ENCODE results near the gene CLEC18A.
"Not testable (repeated sequence)": the region's sequence is repeated elsewhere in the genome, so short reads cannot be mapped to it uniquely, and the experiment has no call there.

Gene CLEC18A

DNA sequence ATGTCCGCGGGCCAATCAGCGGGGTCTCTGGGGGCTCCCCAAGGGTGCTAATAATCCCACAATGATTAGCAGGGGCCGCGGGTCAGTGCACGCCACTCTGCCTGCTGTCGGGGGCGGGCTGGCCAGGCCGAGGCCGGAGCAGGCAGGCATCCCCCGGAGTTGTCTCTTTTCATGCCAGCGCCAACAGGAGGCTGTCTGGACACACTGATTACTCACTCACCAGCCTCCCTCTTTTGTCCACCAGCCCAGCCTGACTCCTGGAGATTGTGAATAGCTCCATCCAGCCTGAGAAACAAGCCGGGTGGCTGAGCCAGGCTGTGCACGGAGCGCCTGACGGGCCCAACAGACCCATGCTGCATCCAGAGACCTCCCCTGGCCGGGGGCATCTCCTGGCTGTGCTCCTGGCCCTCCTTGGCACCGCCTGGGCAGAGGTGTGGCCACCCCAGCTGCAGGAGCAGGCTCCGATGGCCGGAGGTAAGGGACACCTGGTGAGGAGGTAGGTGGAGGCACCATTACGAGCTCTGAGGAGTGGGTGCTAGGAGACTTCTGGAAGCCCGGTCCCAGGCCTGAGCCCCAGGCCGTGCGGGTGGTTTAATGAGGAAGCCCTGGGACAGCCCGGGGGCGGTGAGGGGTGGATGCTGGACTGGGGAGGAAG is at the start of gene CLEC18A:
TSS of gene CLEC18A (plus strand) at position 318 of the 655 bp plus-strand sequence. CDS start at position 351, 33 bp downstream.
- in situ Hi-C loops (cut with HindIII; ENCODE audit: low sequenced_read_pairs), result not testable (repeated sequence)

DNA sequence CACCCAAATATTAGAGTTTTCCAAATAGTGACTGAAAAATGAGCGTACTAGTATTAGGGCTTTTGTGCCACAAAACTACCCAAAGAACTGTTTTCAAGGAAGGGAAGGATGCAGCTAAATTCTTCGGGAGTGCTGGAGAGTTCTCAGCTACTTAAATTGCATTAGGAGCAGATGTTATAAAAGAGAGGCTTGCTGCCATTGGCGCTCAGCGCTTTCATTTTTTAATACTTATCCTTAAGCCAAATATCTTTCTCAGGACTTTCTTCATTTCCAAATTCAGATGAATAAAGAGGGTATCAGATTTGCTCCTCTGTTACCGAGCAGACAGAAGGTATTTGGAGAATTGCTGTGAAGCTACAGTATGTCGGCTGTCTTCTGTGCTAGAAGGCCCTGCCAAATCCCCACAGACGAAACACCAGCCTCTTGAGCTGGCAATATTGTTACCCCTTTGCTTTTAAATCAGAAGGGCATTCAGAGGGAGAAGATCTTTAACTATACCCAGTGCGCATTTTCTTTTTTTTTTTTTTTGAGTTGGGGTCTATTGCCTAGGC is 47.2 kb upstream of the CLEC18A start:
- in situ Hi-C loops (cut with HindIII; ENCODE audit: low sequenced_read_pairs), result no loop called here

DNA sequence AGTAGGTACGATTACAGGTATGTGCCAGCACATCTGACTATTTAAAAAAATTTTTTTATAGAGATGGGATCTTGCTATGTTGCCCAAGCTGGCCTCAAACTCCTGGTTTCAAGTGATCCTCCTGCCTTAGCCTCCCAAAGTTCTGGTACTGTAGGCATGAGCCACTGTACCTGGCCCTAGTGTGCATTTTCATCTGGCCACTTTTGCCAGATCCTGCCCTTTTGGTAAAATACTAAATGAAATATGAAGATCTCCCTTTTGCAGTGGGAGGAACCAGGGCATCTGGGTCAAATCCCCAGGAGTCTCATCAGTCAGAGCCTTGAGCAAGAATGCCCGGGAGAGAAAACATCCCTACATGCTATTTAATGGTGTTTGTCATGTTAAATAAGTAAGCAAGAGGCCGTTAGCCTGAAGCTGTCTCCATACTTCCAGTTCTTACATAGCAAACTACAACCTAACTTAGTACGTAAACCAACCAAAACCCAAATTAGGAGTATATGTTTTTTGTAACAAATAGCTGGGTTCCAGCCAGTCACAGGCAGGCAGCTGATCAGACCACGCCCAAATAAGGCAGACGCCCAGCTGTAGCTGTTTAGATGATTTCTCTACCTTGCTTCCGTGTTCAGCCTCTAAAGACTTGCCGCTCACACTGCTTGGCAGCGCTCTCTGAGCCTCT is 46.5 kb upstream of the CLEC18A start:
- in situ Hi-C loops (cut with HindIII; ENCODE audit: low sequenced_read_pairs), result no loop called here

DNA sequence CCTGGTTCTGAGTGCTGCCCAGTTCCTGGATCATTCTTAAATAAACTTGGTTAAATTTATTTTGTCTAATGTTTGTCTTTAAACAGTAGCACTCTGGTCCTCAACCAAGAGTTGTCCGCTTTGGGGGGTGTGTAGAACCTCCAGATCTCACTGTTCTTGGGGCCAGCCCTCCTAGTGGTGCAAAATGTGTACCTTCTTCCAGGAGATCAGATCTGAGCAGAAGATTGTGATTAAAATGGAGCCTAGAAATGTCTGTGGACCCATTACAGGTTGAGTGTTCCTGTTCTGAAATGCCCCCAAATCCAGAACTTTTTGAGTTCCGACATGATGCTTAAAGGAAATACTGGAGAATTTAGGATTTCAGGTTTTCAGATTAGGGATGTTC is 46.0 kb upstream of the CLEC18A start:
- in situ Hi-C loops (cut with HindIII; ENCODE audit: low sequenced_read_pairs), result no loop called here

DNA sequence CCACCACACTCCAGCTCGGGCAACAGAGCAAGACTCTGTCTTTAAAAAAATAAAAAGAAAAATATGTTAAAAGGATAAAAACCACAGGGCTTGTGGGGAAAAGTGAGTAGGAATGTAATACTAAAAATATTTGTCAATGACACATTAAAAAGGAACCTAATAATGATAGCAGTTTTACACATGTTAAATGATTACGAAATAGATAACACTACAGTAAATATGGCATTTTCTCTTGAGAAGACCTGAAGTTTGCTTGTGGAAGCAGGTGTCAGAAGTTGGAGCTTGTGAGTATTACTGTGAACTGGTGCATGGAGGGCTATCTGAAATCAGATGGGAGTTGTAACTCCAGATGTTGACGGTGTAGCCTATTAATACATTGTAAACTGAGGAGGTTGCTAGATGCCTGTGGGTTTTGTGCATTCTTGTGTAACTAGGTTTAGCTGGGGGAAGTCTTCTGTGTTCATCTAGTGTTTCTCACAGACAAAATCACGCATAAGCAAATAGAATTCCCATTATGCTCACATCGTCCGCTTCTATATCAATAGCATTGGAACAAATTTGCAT is 44.2 kb upstream of the CLEC18A start:
- in situ Hi-C loops (cut with HindIII; ENCODE audit: low sequenced_read_pairs), result no loop called here

DNA sequence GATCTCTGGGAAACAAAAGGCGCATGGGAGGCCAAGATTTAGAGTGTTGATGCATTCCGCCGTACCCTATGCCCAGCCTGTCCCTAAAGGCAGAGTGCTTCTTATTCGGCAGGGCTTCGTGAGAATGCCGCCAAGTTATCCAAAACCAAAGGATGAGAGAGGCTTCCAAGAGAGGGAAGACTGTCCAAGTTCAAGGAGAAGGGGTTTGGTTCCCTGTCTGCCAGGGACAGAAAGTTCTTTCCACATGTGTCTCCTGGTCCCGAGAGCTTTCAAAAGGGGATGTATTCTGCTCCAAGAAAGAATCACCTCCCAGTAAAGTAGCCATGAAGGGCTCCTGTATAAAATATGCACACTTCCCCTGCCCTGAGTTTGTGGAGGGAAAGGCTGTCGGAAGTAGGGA is 42.1 kb upstream of the CLEC18A start:
- in situ Hi-C loops (cut with HindIII; ENCODE audit: low sequenced_read_pairs), result no loop called here

DNA sequence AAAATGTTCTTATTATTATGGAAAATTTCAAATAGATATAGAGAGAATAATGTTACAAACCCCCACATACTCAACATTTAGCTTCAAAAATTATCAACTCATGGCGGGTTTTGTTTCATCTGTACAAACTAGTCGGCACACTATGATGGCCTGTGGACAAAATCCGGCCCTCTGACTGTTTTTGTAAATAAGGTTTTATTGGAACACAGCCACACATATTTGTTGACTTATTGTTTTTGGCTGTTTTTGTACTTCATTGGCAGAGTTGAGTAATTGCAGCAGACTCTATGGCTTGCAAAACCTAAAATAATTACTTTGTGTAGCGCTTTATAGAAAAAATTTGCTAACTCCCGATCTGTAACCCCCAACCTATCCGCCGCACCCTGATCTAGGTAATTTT is 41.4 kb upstream of the CLEC18A start:
- in situ Hi-C loops (cut with HindIII; ENCODE audit: low sequenced_read_pairs), result no loop called here

DNA sequence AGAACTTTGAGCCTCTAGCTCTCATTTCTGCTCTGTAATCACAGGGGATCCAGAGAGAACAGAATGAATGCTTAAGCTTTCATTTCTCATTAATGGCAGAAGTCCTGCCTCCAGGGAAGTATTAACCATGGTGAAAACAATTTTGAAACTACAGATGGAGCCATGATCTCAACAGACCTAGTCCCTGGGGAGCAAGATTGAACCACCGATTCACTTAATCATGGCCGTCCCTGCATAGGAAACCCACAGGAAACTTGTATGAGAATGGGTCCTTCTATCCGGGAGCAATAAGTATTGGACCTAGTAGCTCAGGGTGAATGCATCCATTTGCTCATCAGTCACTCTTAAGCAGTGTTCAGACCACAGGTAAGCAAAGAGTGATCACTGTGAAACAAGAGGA is 40.2 kb upstream of the CLEC18A start:
- in situ Hi-C loops (cut with HindIII; ENCODE audit: low sequenced_read_pairs), result no loop called here

DNA sequence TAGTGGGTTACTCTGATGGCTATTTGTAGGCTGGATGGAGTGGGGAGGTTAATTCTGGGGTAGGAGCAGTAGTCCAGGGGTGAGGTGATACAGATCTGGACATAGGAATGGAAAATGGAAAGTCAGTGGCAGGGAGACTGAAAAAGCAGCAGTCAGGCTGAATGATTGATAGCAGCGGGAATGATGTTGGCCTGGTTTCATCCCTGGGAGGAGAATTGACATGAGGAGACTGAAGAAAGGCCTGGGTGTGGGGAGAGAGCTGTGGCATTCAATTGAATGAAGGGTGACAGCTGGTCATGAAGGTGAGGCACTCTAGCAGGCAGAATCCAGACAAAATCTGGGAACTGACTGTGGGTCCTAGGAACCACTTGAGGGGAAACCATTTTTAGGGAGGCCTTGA is 34.7 kb upstream of the CLEC18A start:
- in situ Hi-C loops (cut with HindIII; ENCODE audit: low sequenced_read_pairs), result no loop called here

DNA sequence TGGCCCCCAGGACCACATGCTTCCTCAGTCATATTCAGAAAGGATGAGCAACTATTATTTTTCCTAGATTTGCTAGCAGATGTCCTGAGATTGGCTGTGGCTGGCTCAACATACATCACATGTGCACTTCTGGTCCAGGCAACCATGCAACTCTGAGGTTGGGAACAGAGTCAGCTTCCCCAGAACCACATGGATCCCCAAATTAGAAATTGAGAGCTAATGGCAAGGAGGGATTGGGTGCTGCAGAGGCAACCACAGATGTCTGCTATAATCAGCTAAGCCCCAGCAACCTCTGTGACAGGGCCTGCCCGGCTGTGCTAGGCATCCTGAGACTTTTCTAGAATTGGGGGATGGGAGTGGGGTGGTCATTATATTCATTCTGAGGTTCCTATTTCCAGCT is 33.8 kb upstream of the CLEC18A start:
- in situ Hi-C loops (cut with HindIII; ENCODE audit: low sequenced_read_pairs), result no loop called here

DNA sequence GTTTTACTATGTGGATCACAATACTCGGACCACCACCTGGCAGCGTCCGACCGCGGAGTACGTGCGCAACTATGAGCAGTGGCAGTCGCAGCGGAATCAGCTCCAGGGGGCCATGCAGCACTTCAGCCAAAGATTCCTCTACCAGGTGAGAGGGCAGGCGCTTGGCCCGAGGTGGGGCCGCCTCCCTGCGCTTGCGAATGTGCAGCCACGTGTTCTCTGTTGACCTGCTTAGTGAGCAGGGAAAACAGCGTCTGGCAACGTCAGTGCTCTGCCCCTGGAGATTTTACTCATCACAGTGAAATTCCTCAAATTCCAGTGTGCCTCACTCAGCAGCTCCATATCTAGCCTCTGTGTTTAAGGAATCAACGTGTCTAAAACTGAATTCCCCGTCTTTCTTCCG is 33.4 kb upstream of the CLEC18A start:
- in situ Hi-C loops (cut with HindIII; ENCODE audit: low sequenced_read_pairs), result no loop called here

DNA sequence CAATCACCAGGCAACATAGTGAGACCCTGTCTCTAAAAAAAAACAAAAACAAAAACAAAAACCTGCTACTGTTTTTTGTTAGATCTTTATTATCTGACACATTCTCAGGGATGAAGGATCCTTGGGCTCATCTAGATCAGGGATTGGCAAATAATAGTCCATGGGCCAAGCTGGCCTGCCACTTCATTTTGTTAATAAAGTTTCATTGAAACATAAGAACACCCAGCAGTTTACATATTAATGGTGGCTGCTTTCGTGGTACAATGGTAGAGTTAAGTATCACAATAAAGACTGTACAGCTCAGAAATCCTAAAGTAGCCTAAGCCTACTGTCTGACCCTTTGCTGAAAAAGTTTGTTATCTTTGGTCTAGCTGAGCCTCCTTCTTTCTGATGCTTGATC is 32.9 kb upstream of the CLEC18A start:
- in situ Hi-C loops (cut with HindIII; ENCODE audit: low sequenced_read_pairs), result no loop called here

DNA sequence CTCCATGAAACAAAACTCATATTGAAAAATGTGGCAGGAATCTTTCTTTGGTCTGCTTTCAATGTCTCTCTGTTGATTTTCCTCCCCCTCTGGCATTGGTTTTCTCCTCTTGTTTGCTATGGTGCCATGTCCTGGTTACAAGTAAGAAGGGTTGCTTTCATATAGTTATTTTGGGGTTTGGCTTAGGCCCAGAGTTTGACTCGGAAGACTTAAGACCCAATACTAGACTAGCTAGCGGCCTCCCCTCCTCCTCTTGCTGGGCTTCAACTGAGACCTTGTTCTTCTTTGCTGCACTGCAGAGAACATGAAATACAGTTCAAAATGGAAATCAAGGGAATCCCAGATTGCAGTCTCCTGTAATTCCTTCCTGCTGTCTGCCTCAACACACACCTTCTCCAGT is 30.0 kb upstream of the CLEC18A start:
- in situ Hi-C loops (cut with HindIII; ENCODE audit: low sequenced_read_pairs), result no loop called here

DNA sequence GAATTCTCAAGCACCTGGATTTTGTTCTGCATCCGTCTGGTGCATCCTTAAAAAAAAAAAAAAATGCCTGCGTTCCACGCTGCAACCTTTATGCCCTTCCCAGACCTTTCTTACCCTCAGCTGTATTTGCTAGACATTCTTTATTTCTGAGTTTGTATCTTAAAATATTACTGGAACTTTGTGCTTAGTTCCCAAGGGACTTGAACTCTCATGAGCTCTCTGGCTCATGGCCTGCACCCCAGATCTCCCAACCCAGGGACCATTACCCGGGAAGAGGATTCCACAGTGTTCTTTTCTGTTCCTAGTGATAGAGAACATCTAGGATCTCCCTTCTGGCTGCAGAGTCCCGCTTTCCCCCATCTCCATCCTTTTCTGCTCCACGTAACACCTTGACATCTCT is 28.9 kb upstream of the CLEC18A start:
- in situ Hi-C loops (cut with HindIII; ENCODE audit: low sequenced_read_pairs), result no loop called here

DNA sequence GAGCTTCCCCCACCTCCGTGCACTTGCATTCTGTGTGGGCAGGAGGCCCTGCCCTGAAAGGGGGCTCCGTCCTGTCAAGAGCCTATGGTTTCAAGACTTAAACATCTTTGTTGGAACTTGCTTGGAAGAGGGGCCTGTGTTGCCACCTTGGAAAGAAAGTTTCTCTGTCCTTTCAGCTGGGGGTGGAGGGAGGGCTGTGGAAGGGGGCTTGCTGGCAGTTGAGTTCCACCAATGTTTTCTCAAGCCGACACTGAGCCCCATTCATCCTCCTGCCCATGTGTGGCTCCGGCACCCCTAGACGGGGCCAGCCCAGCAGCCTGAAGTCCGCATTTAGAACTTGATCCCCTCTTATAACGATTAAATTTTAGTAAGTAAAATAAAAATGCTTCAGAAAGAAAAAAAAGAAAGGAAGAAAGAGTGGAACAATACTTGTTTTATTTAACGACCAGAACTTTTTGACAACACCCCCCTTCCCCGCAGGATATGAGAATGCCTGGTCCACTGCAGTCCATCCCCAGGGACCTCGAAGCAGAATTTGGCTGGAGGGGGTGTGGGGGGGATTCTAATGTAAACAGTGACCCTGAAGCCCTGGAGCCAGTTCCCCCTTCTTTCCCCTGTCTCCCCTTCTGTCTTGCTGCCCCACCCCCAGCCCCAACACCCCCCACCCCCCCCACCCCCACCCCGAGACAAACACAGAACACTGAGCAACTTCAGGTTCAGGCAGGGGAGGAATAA is 26.9 kb upstream of the CLEC18A start:
- in situ Hi-C loops (cut with HindIII; ENCODE audit: low sequenced_read_pairs), result no loop called here

DNA sequence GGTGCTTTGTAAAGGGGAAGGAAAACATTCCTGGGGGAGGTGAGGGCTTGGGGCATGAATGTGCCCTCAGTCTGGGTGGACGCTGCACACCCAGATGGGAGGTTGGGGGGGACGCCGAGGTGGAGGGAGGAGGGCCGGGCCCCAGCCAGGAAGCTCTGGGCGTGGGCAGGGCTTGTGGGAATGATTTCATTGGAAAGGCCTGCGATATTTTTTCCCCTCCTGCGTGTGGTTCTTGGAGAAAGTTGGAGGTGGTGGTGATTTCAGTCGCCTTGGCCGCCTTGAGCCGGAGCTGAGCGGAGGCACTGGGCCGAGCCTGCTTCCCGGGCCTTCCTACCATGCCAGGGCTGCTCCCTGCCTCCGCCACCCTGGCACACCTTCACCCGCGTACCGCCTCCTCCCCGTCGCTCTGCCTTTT is 26.4 kb upstream of the CLEC18A start:
- in situ Hi-C loops (cut with HindIII; ENCODE audit: low sequenced_read_pairs), result no loop called here

DNA sequence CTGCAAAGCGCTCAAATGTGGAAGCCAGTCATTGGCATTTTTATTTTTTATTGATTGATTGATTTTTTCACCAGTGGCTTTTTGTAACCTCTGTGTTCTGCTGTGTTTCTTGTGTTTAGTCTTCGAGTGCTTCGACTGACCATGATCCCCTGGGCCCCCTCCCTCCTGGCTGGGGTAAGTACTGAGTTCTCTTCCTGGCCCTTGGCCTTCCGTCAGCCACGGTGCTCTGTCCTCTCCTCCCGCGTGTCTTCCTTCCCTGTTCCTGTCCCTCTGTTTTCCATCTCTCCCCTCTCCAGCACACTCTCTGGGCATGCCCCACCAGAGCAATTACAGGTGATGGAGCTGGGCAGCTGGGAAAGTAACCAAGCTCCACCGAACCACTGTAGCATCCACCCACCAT is 25.8 kb upstream of the CLEC18A start:
- in situ Hi-C loops (cut with HindIII; ENCODE audit: low sequenced_read_pairs), result no loop called here

DNA sequence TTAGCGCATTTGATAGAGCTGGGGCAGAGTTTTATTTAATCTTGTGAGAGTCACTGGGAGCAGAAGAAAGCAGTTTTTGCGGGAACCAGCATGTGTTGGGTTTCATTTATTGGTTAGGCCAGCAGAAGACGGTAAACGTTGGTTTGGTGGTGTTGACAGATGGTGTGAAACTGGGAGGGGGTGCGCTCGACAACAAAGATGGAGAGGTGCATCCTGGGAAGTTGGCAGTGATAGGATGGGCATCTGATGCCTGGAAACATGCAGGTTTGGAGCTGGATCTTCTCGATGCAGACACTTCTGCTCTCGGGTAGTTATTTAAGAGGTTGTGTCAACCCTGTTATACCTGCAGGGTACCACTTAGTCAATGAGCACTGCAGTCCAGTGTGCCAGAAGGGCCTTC is 24.9 kb upstream of the CLEC18A start:
- in situ Hi-C loops (cut with HindIII; ENCODE audit: low sequenced_read_pairs), result no loop called here

DNA sequence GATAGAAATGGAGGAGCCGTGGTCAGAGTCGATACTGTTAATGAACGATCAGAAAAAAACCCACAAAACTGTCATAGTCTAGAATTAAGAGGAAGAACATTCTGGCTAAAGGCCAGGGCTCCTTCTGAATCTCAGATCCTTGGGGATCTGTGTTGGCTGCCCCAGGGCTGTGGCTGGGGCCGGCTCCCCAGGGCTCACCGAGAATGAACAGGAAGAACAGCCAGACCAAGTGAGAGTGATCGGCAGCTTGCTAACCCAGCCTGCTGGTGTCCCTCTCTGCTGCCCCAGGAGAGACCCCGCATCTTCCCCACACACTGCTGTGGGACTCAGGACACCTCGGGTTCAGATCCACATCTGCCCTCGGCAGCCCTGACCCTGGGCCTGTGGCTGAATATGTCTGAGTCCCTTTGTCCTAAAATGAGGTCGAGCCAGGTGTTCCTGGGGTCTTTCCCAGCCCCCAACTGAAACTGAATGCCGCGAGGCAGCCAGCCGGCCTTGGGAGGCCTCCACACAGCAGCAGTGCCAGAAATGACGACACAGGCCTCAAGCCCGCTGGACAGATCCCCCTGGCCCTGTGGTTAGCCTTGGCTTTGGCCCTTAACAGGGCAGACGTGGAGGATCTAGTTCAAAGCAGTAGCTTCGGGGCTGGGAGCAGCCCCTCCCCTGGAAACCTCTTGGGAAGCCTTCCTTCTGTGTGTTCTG is 23.9 kb upstream of the CLEC18A start:
- in situ Hi-C loops (cut with HindIII; ENCODE audit: low sequenced_read_pairs), result no loop called here

DNA sequence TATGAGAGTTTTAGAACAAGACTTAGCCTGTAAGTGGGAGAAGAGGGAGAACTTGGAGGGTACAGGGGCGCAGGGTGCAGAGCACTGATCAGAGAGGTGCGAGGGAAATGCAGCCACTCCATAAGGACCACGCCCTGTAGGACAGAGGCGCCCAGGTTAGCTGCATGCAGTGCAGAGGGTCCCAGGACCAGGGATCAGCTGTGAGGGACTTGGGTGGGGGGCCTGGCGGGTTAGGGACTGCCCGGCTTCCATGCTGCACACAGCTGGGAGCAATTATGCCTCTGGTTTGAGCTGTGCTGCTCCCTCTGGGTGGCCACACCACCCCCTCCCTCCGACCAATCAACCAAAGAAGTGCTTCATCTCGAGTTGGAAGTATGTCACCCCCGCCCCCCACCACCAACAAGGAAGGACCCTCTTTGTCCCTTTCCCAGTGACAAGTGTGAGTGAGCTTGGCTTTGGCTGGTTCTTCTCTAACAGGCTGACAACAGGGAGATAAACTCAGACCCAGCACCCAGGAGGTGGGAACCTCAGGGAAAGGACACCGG is 22.2 kb upstream of the CLEC18A start:
- in situ Hi-C loops (cut with HindIII; ENCODE audit: low sequenced_read_pairs), result no loop called here

DNA sequence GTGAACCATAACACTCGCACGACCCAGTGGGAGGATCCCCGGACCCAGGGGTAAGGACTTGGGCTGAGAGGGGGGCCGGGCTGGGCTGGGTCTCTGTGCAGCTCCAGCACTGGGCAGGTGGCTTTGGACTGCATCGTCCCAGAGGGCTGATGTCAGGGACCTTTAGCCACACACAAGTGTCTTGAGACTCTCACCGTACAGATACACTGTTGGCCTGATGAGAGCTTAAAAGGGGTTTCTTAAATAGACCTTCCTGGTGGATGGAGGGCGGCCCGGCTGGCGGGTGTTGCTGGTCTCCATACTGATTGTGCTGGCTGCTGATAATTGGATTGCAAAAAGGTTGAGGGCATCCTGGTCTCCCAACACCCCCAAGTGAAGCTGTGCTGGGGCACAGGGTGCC is 21.7 kb upstream of the CLEC18A start:
- in situ Hi-C loops (cut with HindIII; ENCODE audit: low sequenced_read_pairs), result no loop called here
